A673 (cell line): ENCODE measurements around the gene IZUMO2. TPM values are rescaled to one million over a fixed set of nuclear protein-coding genes. Genes with fewer than 3 reads are reported as not detected.

Experiments
- BruUV-seq: library from RNA; stranded (reverse); fragments of 400-500 nt; replicated peaks from 2 replicates; lab custom pipeline; 2021; lab: Mats Ljungman, UMichigan
- CTCF ChIA-PET: fragments of 300-600 bp; sonication (Branson Sonifier 250); formaldehyde crosslinking; loops from one replicate; lab custom pipeline; 2022; ENCODE audit warnings: antibody characterized with exemption; lab: Charles Lee
- POLR2A ChIA-PET: fragments of 300-600 bp; sonication (Branson Sonifier 250); formaldehyde crosslinking; loops from one replicate; lab custom pipeline; 2022; ENCODE audit warnings: antibody characterized with exemption; ENCODE audit not compliant: low non-redundant PET; lab: Charles Lee
- DNase-seq: peaks from one replicate; pipeline ENCODE4 v3.0.0-alpha.2; 2015; ENCODE audit warnings: low spot score
- H3K27ac ChIP-seq: fragments of 200-600 bp; sonication (generic); 2 replicates; pipeline ENCODE4 v1.5.1; 2016; ENCODE audit warnings: mixed run types, low read depth, mild to moderate bottlenecking, mixed read lengths, antibody characterized with exemption, low read length; ENCODE audit not compliant: poor library complexity, severe bottlenecking
- H3K27me3 ChIP-seq: fragments of 200-600 bp; sonication (generic); replicated peaks from 2 replicates; pipeline ENCODE4 v1.6.1; 2017; ENCODE audit warnings: mixed run types, low read depth, mild to moderate bottlenecking, mixed read lengths, antibody characterized with exemption, low read length; ENCODE audit not compliant: insufficient read depth, poor library complexity
- H3K36me3 ChIP-seq: fragments of 200-600 bp; sonication (generic); 2 replicates; pipeline ENCODE4 v1.6.1; 2016; ENCODE audit warnings: mixed run types, mild to moderate bottlenecking, mixed read lengths, antibody characterized with exemption, low read length; ENCODE audit not compliant: insufficient read depth, poor library complexity, severe bottlenecking
- H3K4me1 ChIP-seq: fragments of 200-600 bp; sonication (generic); 2 replicates; pipeline ENCODE4 v1.6.1; 2017; ENCODE audit warnings: mixed run types, mild to moderate bottlenecking, mixed read lengths, antibody characterized with exemption, low read length; ENCODE audit not compliant: insufficient read depth, poor library complexity, severe bottlenecking
- H3K4me3 ChIP-seq: fragments of 200-600 bp; sonication (generic); 2 replicates; pipeline ENCODE4 v1.5.1; 2016; ENCODE audit warnings: low read depth, mixed run types, mild to moderate bottlenecking, mixed read lengths, low read length; ENCODE audit not compliant: poor library complexity, severe bottlenecking
- H3K9me3 ChIP-seq: fragments of 200-600 bp; sonication (generic); 2 replicates; pipeline ENCODE4 v1.6.1; 2016; ENCODE audit warnings: mixed run types, low read depth, mild to moderate bottlenecking, mixed read lengths, antibody characterized with exemption, low read length; ENCODE audit not compliant: poor library complexity, severe bottlenecking
- EZH2 ChIP-seq: fragments of 200-600 bp; sonication (generic); IDR thresholded peaks from 2 replicates; pipeline ENCODE4 v1.6.1; 2017; ENCODE audit warnings: borderline replicate concordance, low read depth, mild to moderate bottlenecking, mixed read lengths, antibody characterized with exemption, low read length; ENCODE audit not compliant: poor library complexity, severe bottlenecking
- intact Hi-C: fragments of 100-400 bp; cut with micrococcal nuclease; formaldehyde crosslinking; loops from one replicate; pipeline ENCODE4 v1.10.0; 2022; ENCODE audit not compliant: unreplicated experiment
- total RNA-seq: library from RNA; stranded (reverse); gene quantifications from 2 replicates; pipeline ENCODE4 v1.2.3, GENCODE V29; 2021
- TF ChIP-seq, protein P1 (sequence below): fragments of 300-800, 200-600 bp; sonication (generic); conservative IDR thresholded peaks from 2 replicates; pipeline ENCODE4 v1.5.1; 2017; ENCODE audit warnings: low read depth, mild to moderate bottlenecking, antibody characterized with exemption, low read length, moderate library complexity, mixed read lengths

The IZUMO2 gene
- total RNA-seq, 1 experiment from 2014 or later, result not detected

DNA sequence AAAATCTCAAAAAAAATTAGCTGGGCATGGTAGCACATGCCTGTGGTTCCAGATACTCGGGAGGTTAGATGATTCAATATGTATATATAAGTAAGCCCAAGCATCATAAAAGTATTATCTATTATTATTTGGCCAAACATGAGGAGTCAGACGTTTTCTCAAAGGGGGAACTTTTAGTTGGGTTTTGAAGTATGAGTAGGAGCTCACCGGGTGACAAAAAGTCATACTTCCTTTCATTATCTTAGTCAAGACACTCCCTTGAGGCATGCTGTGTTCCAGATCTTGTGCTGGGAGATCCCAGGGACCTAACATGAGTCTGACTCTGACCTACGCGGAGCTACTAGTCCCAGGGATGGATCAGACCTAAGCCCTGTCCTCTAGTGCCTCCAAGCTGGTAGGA, 32.1 kb upstream of the IZUMO2 start:
- no peak for DNase-seq
- no peaks in the 10 kb centered on the region for H3K4me1 ChIP-seq
- POLR2A ChIA-PET, result interaction anchor here (0.5 kb wide), 1 partner anchor 497 kb away, joined by 4 read pairs; no protein-coding TSS in a partner anchor
- BruUV-seq, result no TSS peak
- no peak overlapping the region for H3K27ac ChIP-seq
- CTCF ChIA-PET, result no interaction called here
- H3K9me3 ChIP-seq, result no peaks in the 10 kb centered on the region
- peaks cover 8% of the 10 kb centered on the region for H3K27me3 ChIP-seq
- no peak overlapping the region for H3K4me3 ChIP-seq
- H3K36me3 ChIP-seq, result no peaks in the 10 kb centered on the region
- intact Hi-C loops, result no loop called here
- TF ChIP-seq EZH2, result no peak
- TF ChIP-seq, protein P1, sequence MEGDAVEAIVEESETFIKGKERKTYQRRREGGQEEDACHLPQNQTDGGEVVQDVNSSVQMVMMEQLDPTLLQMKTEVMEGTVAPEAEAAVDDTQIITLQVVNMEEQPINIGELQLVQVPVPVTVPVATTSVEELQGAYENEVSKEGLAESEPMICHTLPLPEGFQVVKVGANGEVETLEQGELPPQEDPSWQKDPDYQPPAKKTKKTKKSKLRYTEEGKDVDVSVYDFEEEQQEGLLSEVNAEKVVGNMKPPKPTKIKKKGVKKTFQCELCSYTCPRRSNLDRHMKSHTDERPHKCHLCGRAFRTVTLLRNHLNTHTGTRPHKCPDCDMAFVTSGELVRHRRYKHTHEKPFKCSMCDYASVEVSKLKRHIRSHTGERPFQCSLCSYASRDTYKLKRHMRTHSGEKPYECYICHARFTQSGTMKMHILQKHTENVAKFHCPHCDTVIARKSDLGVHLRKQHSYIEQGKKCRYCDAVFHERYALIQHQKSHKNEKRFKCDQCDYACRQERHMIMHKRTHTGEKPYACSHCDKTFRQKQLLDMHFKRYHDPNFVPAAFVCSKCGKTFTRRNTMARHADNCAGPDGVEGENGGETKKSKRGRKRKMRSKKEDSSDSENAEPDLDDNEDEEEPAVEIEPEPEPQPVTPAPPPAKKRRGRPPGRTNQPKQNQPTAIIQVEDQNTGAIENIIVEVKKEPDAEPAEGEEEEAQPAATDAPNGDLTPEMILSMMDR, result no peak

- DNase-seq, result no peak
- Histone ChIP-seq H3K27ac (no peak overlapping the region), H3K36me3 (no peaks in the 10 kb centered on the region), H3K27me3 (no peaks in the 10 kb centered on the region), H3K4me1 (no peaks in the 10 kb centered on the region), H3K9me3 (no peaks in the 10 kb centered on the region), H3K4me3 (no peak overlapping the region)
- no peak for TF ChIP-seq EZH2
- TF ChIP-seq, protein P1, result no peak
- POLR2A ChIA-PET, result no interaction called here
- CTCF ChIA-PET, result no interaction called here
- BruUV-seq, result no TSS peak
- intact Hi-C loops, result no loop called here
Observed at GRCh38 chr19:50192463-50193211, 29.6 kb upstream of the IZUMO2 start.

- H3K9me3 ChIP-seq, result no peaks in the 10 kb centered on the region
- ChIA-PET POLR2A (no interaction called here), CTCF (no interaction called here)
- no peaks in the 10 kb centered on the region for H3K27me3 ChIP-seq
- TF ChIP-seq EZH2, result no peak
- TF ChIP-seq, protein P1, result no peak
- no peaks in the 10 kb centered on the region for H3K36me3 ChIP-seq
- no peaks in the 10 kb centered on the region for H3K4me1 ChIP-seq
- no peak overlapping the region for H3K27ac ChIP-seq
- no peak overlapping the region for H3K4me3 ChIP-seq
- DNase-seq, result no peak
- intact Hi-C loops, result no loop called here
- BruUV-seq, result no TSS peak
Observed at GRCh38 chr19:50191216-50191615, 28.1 kb upstream of the IZUMO2 start.
